GM12878 (cell line): ENCODE measurements around the gene GSG1. TPM values are rescaled to one million over a fixed set of nuclear protein-coding genes. Genes with fewer than 3 reads are reported as not detected.

Experiments
- ATAC-seq: fragments of 200-7000 bp; cut with Tn5 transposase; 3 replicates; pipeline ENCODE4 v1.9.1; 2020; ENCODE audit warnings: mild to moderate bottlenecking, moderate library complexity
- BruUV-seq: library from RNA; stranded (reverse); fragments of 400-500 nt; replicated peaks from 2 replicates; lab custom pipeline; 2021; lab: Mats Ljungman, UMichigan
- CTCF ChIA-PET: fragments of 300-600 bp; sonication (Branson Sonifier 250); formaldehyde crosslinking; extraction: SDS; loops from one replicate; lab custom pipeline; 2021; ENCODE audit warnings: inconsistent platforms; lab: Yijun Ruan, JAX
- POLR2A ChIA-PET: fragments of 350-600 bp; formaldehyde crosslinking; extraction: SDS; loops from one replicate; lab custom pipeline; 2021; ENCODE audit warnings: inconsistent platforms; lab: Charles Lee
- RAD21 ChIA-PET: fragments of 300-600 bp; sonication (Branson Sonifier 250); formaldehyde crosslinking; loops from one replicate; lab custom pipeline; 2023; ENCODE audit warnings: antibody characterized with exemption; ENCODE audit not compliant: unreplicated experiment; lab: Charles Lee
- SMC1A ChIA-PET: fragments of 300-600 bp; sonication (Branson Sonifier 250); formaldehyde crosslinking; loops from one replicate; lab custom pipeline; 2023; ENCODE audit not compliant: unreplicated experiment, uncharacterized antibody; lab: Charles Lee
- DNase-seq: peaks from one replicate; pipeline ENCODE4 v3.0.0-alpha.2; 2011; ENCODE audit warnings: low read depth, low spot score
- FAIRE-seq: peaks from 3 replicates; lab custom pipeline; 2011; peaks lifted over from hg19 to GRCh38; lab: Jason Lieb, UNC
- H2AFZ ChIP-seq: 2 replicates; pipeline ENCODE4 v1.6.0; 2011; ENCODE audit warnings: low read depth, low read length, control low read depth; ENCODE audit not compliant: control insufficient read depth
- H3K27ac ChIP-seq: 2 replicates; pipeline ENCODE4 v1.5.1; 2011; ENCODE audit warnings: control low read depth; ENCODE audit not compliant: control insufficient read depth, insufficient read depth
- H3K27me3 ChIP-seq, 2 experiments: replicated peaks in 1 of 2; 2 replicates each; pipeline versions ENCODE4 v1.6.0 to v1.6.1; 2011; ENCODE audit warnings: low read length in 1 of 2; ENCODE audit not compliant: control insufficient read depth in 2 of 2, insufficient read depth in 2 of 2
- H3K36me3 ChIP-seq, 2 experiments: 2 replicates each; pipeline ENCODE4 v1.5.1; 2011; ENCODE audit warnings: low read length in 1 of 2; ENCODE audit not compliant: control insufficient read depth in 2 of 2, insufficient read depth in 2 of 2
- H3K4me1 ChIP-seq: 2 replicates; pipeline ENCODE4 v1.6.1; 2011; ENCODE audit warnings: mild to moderate bottlenecking, low read length, moderate library complexity, mixed read lengths; ENCODE audit not compliant: control insufficient read depth, insufficient read depth
- H3K4me2 ChIP-seq: 2 replicates; pipeline ENCODE4 v1.6.0; 2011; ENCODE audit warnings: control low read depth; ENCODE audit not compliant: control insufficient read depth, insufficient read depth
- H3K4me3 ChIP-seq: fragments of 200-600 bp; sonication (generic); 2 replicates; pipeline ENCODE4 v1.5.1; 2016
- H3K79me2 ChIP-seq: 2 replicates; pipeline ENCODE4 v1.6.0; 2011; ENCODE audit warnings: low read length; ENCODE audit not compliant: control insufficient read depth, insufficient read depth
- H3K9ac ChIP-seq: 2 replicates; pipeline ENCODE4 v1.8.0; 2011; ENCODE audit warnings: low read length, control low read depth, mixed read lengths; ENCODE audit not compliant: control insufficient read depth, insufficient read depth
- H3K9me3 ChIP-seq: replicated peaks from 3 replicates; pipeline ENCODE4 v1.5.1; 2011; ENCODE audit warnings: mild to moderate bottlenecking, low read length; ENCODE audit not compliant: control insufficient read depth, insufficient read depth
- H4K20me1 ChIP-seq: 2 replicates; pipeline ENCODE4 v1.6.0; 2011; ENCODE audit not compliant: control insufficient read depth, insufficient read depth
- CHD1 ChIP-seq: IDR thresholded peaks from 2 replicates; pipeline ENCODE4 v1.6.1; 2012; ENCODE audit warnings: low read depth, low read length, improper control_type of control experiment
- NRF1 ChIP-seq: conservative IDR thresholded peaks from 2 replicates; pipeline ENCODE4 v1.6.1; 2011; ENCODE audit warnings: mild to moderate bottlenecking, low read depth, low read length, improper control_type of control experiment
- PAX8 ChIP-seq: fragments of 450-650 bp; IDR thresholded peaks from 2 replicates; pipeline ENCODE4 v1.6.1; 2017; ENCODE audit warnings: mild to moderate bottlenecking, moderate library complexity
- RELB ChIP-seq: fragments of 450-650 bp; IDR thresholded peaks from 2 replicates; pipeline ENCODE4 v1.6.1; 2017; ENCODE audit warnings: low read depth, mild to moderate bottlenecking, moderate library complexity
- SIN3A ChIP-seq: IDR thresholded peaks from 2 replicates; pipeline ENCODE4 v1.6.1; 2012; ENCODE audit warnings: low read depth, low read length, improper control_type of control experiment
- SPI1 ChIP-seq: IDR thresholded peaks from 2 replicates; pipeline ENCODE4 v1.6.1; 2011; ENCODE audit warnings: low read depth, mild to moderate bottlenecking, low read length, moderate library complexity, borderline replicate concordance; ENCODE audit not compliant: insufficient read depth
- ZBTB33 ChIP-seq: fragments of 450-650 bp; IDR thresholded peaks from 2 replicates; pipeline ENCODE4 v1.6.1; 2017; ENCODE audit warnings: mild to moderate bottlenecking
- in situ Hi-C: fragments of 300-500 bp; cut with MboI; formaldehyde crosslinking; loops from 9 replicates; pipeline ENCODE4 v1.14.3; 2018; ENCODE audit warnings: mixed read lengths
- intact Hi-C: fragments of 100-400 bp; cut with micrococcal nuclease; formaldehyde crosslinking; loops from one replicate; pipeline ENCODE4 v1.14.2; 2022; ENCODE audit not compliant: unreplicated experiment
- polyA plus RNA-seq, 11 experiments: library from polyadenylated mRNA; depleted of rRNA in 4 of 11; unstranded in 6 of 11; stranded (reverse) in 5 of 11; fragments of >200 nt; fragmentation: Nextera tagmentation in 4 of 11; fragmentation: Illumina TruSeq in 1 of 11; extraction: Ambion mirVana in 4 of 11; extraction: Trizol in 1 of 11; gene quantifications; 1 replicate in 1 of 11; 2 replicates in 10 of 11; pipeline versions ENCODE4 v1.2.1 to v1.2.3, GENCODE V29; 2011 to 2016; ENCODE audit warnings: inconsistent platforms in 2 of 11, missing spikeins in 2 of 11, low read depth in 1 of 11
- total RNA-seq, 4 experiments: library from RNA; depleted of rRNA in 3 of 4; stranded (reverse); fragments of >200 nt in 3 of 4; fragmentation: Illumina TruSeq in 1 of 4; extraction: Trizol in 1 of 4; gene quantifications; 2 replicates each; pipeline versions ENCODE4 v1.2.1 to v1.2.3, GENCODE V29; 2013 to 2021

GSG1 gene
- total and polyA plus RNA-seq, 10 of the 15 experiments (the other 5 are each of a cell fraction or from before 2014, with no cell fraction given) = not detected

GRCh38 chr12:13075118-13075480, 28.4 kb downstream of the GSG1 start:
- no peak overlapping the region for H3K9ac ChIP-seq
- H2AFZ ChIP-seq = no peak overlapping the region
- ChIA-PET CTCF (interaction anchor here (1.4 kb wide), 1 partner anchor 25 kb away, joined by 4 read pairs; no protein-coding TSS in a partner anchor), SMC1A (no interaction called here), POLR2A (no interaction called here), RAD21 (interaction anchor here (0.6 kb wide), 1 partner anchor 507 kb away, joined by 3 read pairs; no protein-coding TSS in a partner anchor)
- no peak for ATAC-seq
- no peak overlapping the region for H3K27ac ChIP-seq
- H3K4me3 ChIP-seq = no peak overlapping the region
- no peak overlapping the region for H3K4me2 ChIP-seq
- TF ChIP-seq SPI1 = no peak
- TF ChIP-seq SIN3A = no peak
- TF ChIP-seq RELB = no peak
- no peak for TF ChIP-seq CHD1
- TF ChIP-seq ZBTB33 = no peak
- no peak for TF ChIP-seq PAX8
- no peak for TF ChIP-seq NRF1
- H4K20me1 ChIP-seq = no peaks in the 10 kb centered on the region
- no peak for FAIRE-seq
- no TSS peak for BruUV-seq
- in situ Hi-C loops (no loop called here), intact Hi-C loops (no loop called here)
- no peaks in the 10 kb centered on the region for H3K4me1 ChIP-seq
- H3K9me3 ChIP-seq = no peaks in the 10 kb centered on the region; the same call in 2 of the 3 replicates
- no peaks in the 10 kb centered on the region for H3K36me3 ChIP-seq
- no peaks in the 10 kb centered on the region for H3K79me2 ChIP-seq
- no peaks in the 10 kb centered on the region for H3K27me3 ChIP-seq
- no peak for DNase-seq
